ENCODE measurements around the gene NLRP6.
"Not testable (repeated sequence)": the region's sequence is repeated elsewhere in the genome, so short reads cannot be mapped to it uniquely, and the experiment has no call there.

- TF ChIP-seq CTCF, EP300 (IDR thresholded peaks at IDR 0.05): not testable (repeated sequence)
These were observed 46.6 kb downstream of the NLRP6 start for GRCh38 chr11:324593-325517.

Data from suprapubic skin (tissue), 3 donors.